ENCODE results near the gene MTMR10. TPM values are rescaled to one million over a fixed set of nuclear protein-coding genes. Genes with fewer than 3 reads are reported as not detected.
A peak's percentile ranks its signal among the peaks of the same experiment; 100 is the strongest.

MTMR10 gene
- total RNA-seq, 6 donors from 2014 or later, result 28.6 to 48.7 (median 36.8) TPM

DNA sequence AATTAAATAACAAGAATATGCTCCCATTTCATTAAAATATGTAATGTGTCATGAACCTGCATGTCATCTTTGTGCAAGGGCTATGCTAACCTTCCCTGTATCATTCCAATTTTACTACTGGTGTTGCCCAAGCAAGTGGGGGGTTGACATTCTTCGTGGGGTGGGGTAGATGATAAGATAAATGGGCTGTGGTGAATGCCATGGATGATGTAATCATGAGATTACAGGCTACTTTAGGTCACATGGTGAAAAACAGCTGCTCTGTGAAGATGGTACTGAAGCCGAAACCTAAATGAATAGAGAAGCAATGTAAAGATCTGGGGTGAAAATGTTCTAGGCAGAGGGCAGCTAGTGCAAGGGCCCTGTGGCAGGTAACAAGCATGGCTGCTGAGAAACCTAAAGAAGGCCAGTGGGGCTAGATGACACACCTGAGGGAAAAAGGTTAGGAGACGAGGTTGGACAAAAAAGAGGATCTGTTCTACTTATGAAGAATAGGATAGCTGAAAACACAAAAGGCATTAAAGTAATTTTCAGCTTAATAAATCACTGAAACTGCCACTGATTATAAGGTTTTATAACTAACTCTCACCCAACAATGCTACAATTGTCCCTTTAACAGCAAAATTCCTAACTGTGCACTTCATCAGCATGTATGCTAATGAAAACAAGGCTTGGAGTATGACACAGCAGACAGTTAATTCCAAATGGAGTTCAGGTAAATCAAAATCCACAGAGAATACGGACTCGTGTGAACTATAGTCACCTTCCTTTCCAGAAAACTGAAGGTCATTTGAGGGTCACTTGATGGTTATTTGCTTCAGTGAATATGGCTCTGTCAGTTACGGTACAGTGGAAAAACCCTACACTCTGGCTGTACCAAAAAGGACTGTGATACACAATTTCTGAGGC lies 35.0 kb downstream of the MTMR10 start:
- no peaks in the 10 kb centered on the region for H3K27me3 ChIP-seq
- WGBS, 2 donors, result 88 to 93% methylated on average over 6 of the region's 6 CpGs
- no peak overlapping the region for H3K27ac ChIP-seq
- no peak for ATAC-seq (ENCODE audit: low FRiP score in 2 of 2)
- H3K4me3 ChIP-seq, result no peak overlapping the region
- H3K36me3 ChIP-seq, result peaks cover 48 to 97% (median 72%) of the 10 kb centered on the region in 4 donors
- no peak for DNase-seq
- peaks cover 0 to 7% (median 3%) of the 10 kb centered on the region in 4 donors for H3K4me1 ChIP-seq
- no peaks in the 10 kb centered on the region for H3K9me3 ChIP-seq
- TF ChIP-seq POLR2AphosphoS5 (IDR thresholded peaks at IDR 0.05), result no peak
- no peak for TF ChIP-seq POLR2A (IDR thresholded peaks at IDR 0.05)
- TF ChIP-seq EP300 (IDR thresholded peaks at IDR 0.05), result no peak
- TF ChIP-seq, protein P1, sequence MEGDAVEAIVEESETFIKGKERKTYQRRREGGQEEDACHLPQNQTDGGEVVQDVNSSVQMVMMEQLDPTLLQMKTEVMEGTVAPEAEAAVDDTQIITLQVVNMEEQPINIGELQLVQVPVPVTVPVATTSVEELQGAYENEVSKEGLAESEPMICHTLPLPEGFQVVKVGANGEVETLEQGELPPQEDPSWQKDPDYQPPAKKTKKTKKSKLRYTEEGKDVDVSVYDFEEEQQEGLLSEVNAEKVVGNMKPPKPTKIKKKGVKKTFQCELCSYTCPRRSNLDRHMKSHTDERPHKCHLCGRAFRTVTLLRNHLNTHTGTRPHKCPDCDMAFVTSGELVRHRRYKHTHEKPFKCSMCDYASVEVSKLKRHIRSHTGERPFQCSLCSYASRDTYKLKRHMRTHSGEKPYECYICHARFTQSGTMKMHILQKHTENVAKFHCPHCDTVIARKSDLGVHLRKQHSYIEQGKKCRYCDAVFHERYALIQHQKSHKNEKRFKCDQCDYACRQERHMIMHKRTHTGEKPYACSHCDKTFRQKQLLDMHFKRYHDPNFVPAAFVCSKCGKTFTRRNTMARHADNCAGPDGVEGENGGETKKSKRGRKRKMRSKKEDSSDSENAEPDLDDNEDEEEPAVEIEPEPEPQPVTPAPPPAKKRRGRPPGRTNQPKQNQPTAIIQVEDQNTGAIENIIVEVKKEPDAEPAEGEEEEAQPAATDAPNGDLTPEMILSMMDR (IDR thresholded peaks at IDR 0.05), result no peak

DNA sequence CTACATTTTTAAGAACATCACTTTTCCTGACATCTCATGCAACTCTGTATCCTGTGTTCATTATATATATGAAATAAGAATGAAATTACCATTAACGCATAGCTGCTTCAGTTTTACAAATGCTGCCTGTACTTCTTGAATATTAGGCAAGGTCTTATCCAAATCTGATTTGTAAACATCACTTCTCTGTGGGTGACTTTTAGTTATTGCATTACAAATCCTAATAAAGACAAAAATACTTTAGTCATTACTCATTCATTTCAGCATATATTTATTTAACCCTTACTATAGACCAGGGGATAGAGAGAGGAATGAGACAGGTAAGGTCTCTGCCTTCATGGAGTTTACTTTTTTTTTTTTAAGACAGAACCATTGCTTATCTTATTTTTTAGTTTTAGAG lies 36.8 kb downstream of the MTMR10 start:
- Histone ChIP-seq H3K36me3 (peaks cover 40 to 98% (median 79%) of the 10 kb centered on the region in 4 donors), H3K9me3 (no peaks in the 10 kb centered on the region), H3K4me3 (no peak overlapping the region), H3K27ac (no peak overlapping the region), H3K27me3 (no peaks in the 10 kb centered on the region), H3K4me1 (peaks cover 0 to 7% (median 3%) of the 10 kb centered on the region in 4 donors)
- TF ChIP-seq, protein P1 (IDR thresholded peaks at IDR 0.05), result no peak
- TF ChIP-seq POLR2AphosphoS5 (IDR thresholded peaks at IDR 0.05) (no peak), POLR2A (IDR thresholded peaks at IDR 0.05) (no peak), EP300 (IDR thresholded peaks at IDR 0.05) (no peak)
- 85% methylated on average over 1 of the region's 1 CpG for WGBS, 2 donors
- DNase-seq (no peak), ATAC-seq (ENCODE audit: low FRiP score in 2 of 2) (no peak)

DNA sequence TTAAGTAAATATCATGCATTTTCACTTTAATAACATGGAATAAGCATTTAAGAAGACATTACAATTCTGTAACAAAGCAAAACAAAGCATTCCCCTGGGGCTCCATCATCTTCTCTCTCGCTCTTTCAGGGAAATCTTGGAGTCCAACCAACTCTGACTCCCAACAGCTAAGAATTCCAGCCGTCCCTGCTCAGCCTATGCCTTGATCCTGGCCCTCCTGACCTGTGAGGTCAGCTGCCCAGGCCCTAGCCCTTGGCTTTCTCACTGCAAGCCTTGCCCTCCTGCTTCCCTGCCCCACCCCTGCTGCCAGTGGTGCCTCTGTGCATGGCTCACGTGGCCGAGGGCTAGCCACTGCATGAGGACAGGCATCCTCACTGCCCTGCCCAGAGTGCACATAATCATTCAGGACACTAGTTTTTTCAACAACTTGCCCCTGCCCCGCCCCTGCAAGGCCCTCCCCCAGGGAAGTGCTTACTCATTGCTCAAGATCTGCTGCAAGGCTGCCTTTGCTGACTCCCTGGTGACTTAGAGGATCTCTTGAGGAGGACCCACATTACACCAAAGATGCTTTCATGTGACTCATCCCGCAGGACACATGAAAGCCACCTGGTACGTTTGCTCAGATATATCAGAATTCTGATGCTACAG lies 37.6 kb downstream of the MTMR10 start:
- H3K27ac ChIP-seq, result no peak overlapping the region
- no peak overlapping the region for H3K4me3 ChIP-seq
- ATAC-seq (ENCODE audit: low FRiP score in 2 of 2) (peak in 1 of 2 donors; percentile 39), DNase-seq (peak; percentile 35)
- no peak for TF ChIP-seq EP300 (IDR thresholded peaks at IDR 0.05)
- TF ChIP-seq POLR2A (IDR thresholded peaks at IDR 0.05), result no peak
- no peak for TF ChIP-seq POLR2AphosphoS5 (IDR thresholded peaks at IDR 0.05)
- TF ChIP-seq, protein P1 (IDR thresholded peaks at IDR 0.05), result no peak
- no peaks in the 10 kb centered on the region for H3K27me3 ChIP-seq
- no peaks in the 10 kb centered on the region for H3K9me3 ChIP-seq
- peaks cover 0 to 7% (median 3%) of the 10 kb centered on the region in 4 donors for H3K4me1 ChIP-seq
- peaks cover 36 to 98% (median 75%) of the 10 kb centered on the region in 4 donors for H3K36me3 ChIP-seq
- 70 to 86% methylated on average over 5 to 7 of the region's 7 CpGs for WGBS, 2 donors

DNA sequence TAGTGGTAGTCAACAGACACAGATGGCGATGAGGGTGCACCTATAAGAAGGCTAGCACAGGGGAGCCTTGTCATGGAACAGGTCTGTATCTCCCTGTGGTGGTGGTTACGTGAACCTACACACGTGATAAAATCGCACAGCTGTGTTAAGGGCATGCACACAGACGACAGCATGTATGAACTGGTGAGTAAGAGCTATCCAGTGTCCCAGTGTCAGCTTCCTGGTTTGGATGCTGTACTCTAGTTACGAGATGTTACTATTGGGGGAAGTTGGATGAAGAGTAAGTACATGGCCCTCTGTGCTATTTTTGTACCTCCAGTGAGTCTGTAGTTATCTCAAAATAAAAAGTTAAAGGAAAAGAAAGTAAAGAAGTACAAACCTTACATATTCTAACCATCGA lies 38.2 kb downstream of the MTMR10 start:
- no peaks in the 10 kb centered on the region for H3K9me3 ChIP-seq
- peaks cover 0 to 7% (median 3%) of the 10 kb centered on the region in 4 donors for H3K4me1 ChIP-seq
- TF ChIP-seq, protein P1 (IDR thresholded peaks at IDR 0.05), result no peak
- no peak for TF ChIP-seq EP300 (IDR thresholded peaks at IDR 0.05)
- TF ChIP-seq POLR2AphosphoS5 (IDR thresholded peaks at IDR 0.05), result no peak
- TF ChIP-seq POLR2A (IDR thresholded peaks at IDR 0.05), result no peak
- ATAC-seq (ENCODE audit: low FRiP score in 2 of 2) (peak in 1 of 2 donors; percentile 49), DNase-seq (no peak)
- H3K27me3 ChIP-seq, result no peaks in the 10 kb centered on the region
- H3K27ac ChIP-seq, result no peak overlapping the region
- peaks cover 31 to 98% (median 73%) of the 10 kb centered on the region in 4 donors for H3K36me3 ChIP-seq
- WGBS, 2 donors, result 91 to 97% methylated on average over 7 of the region's 7 CpGs
- H3K4me3 ChIP-seq, result no peak overlapping the region
